Esophagus squamous epithelium (tissue), 5 donors: Measurements from ENCODE around the gene PITPNM3. TPM values are rescaled to one million over a fixed set of nuclear protein-coding genes. Genes with fewer than 3 reads are reported as not detected.

Experiments
- DNase-seq: peaks from one replicate; lab custom pipeline; 2025; lab: John Stamatoyannopoulos, UW
- H3K27ac ChIP-seq, 4 donors: fragments of 200-600 bp; sonication (generic); one replicate each; pipeline ENCODE4 v1.5.1; 2016 to 2019; ENCODE audit warnings: mild to moderate bottlenecking in 1 of 4
- H3K27me3 ChIP-seq, 4 donors: fragments of 200-600 bp; sonication (generic); 1 replicate in 3 of 4; 2 replicates in 1 of 4; pipeline versions ENCODE4 v1.5.1 to v1.6.0; 2017 to 2021; ENCODE audit warnings: antibody characterized with exemption in 1 of 4
- H3K36me3 ChIP-seq, 3 donors: fragments of 200-600 bp; sonication (generic); one replicate each; pipeline ENCODE4 v1.5.1; 2016 to 2019
- H3K4me1 ChIP-seq, 3 donors: fragments of 200-600 bp; sonication (generic); one replicate each; pipeline ENCODE4 v1.5.1; 2017 to 2019
- H3K4me3 ChIP-seq, 4 donors: fragments of 200-600 bp; sonication (generic); 1 replicate in 3 of 4; 2 replicates in 1 of 4; pipeline ENCODE4 v1.5.1; 2016 to 2019; ENCODE audit warnings: mild to moderate bottlenecking in 2 of 4, moderate library complexity in 1 of 4
- H3K9me3 ChIP-seq, 3 donors: fragments of 200-600 bp; sonication (generic); one replicate each; pipeline ENCODE4 v1.5.1; 2016 to 2019
- CTCF ChIP-seq, 6 experiments: fragments of 450-650 bp in 4 of 6; fragments of 200-600 bp in 2 of 6; sonication (generic) in 2 of 6; IDR thresholded peaks; one replicate each; pipeline ENCODE4 v1.5.1; 2016 to 2019; ENCODE audit warnings: antibody characterized with exemption in 6 of 6, mild to moderate bottlenecking in 4 of 6, moderate library complexity in 4 of 6
- POLR2A ChIP-seq, 4 donors: fragments of 450-650 bp; IDR thresholded peaks; one replicate each; pipeline ENCODE4 v1.6.1; 2017; ENCODE audit warnings: antibody characterized with exemption in 4 of 4, mild to moderate bottlenecking in 4 of 4, moderate library complexity in 3 of 4
- WGBS, 2 donors: methylation state at CpG; one replicate each; pipeline ENCODE4 v1.1.5; 2018; 5-methylcytosine and 5-hydroxymethylcytosine counted together
- intact Hi-C: fragments of 100-400 bp; cut with DNase I; formaldehyde crosslinking; loops from one replicate; pipeline ENCODE4 v1.15.0; 2022
- total RNA-seq, 4 donors: library from RNA; depleted of rRNA; stranded (reverse); fragments of >200 nt; gene quantifications; one replicate each; pipeline ENCODE4 v1.1.0, GENCODE V29; 2016
- donor health status: DM: yes; HTN: yes; CAD: no.

The PITPNM3 gene
- total RNA-seq, 4 donors from 2014 or later = 14.0 to 33.4 (median 21.5) TPM

DNA sequence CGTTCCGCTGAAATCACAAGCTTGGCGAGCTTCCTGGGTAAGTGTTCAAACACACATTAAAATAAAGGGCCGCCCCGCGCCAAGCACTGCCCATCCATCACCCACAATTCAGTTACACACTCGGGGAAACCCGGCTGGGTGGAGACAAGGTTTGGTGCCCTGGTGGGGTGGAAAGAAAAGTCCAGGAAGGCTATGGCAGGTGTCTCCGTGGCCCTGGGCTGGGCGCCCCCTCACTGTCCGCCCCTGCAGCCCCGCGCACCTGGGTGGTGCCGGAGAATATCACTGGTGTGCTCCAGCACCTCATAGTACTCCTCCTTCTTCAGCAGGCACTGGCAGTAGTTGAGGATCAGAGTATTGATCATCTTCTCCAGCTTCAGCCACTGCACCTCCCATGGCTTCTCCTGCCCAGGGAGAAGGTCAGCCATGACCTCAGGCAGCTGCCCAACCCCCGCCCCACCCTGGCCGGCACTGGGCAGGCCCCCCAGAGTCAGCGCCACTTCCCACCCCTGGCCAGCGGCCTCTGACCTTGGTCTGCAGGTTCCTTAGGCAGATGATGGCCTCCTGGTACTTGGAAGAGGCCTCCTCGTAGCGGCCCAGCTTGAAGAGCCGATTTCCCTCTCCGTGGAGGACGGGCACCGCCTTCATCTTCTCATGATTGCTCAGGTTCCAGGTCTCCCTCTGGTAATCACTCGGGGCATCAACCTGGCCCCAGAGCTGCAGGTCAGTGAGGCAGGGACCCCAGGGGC lies 129.8 kb downstream of the PITPNM3 start:
- no peak for DNase-seq
- no peak overlapping the region for H3K27ac ChIP-seq
- intact Hi-C loops = no loop called here
- H3K36me3 ChIP-seq = no peaks in the 10 kb centered on the region
- peaks cover 0 to 31% (median 0%) of the 10 kb centered on the region in 4 donors for H3K27me3 ChIP-seq
- H3K4me1 ChIP-seq = peaks cover 0 to 18% (median 5%) of the 10 kb centered on the region in 3 donors
- 44 to 60% methylated on average over 5 to 10 of the region's 25 CpGs for WGBS, 2 donors
- no peak overlapping the region for H3K4me3 ChIP-seq
- H3K9me3 ChIP-seq = peaks cover 0 to 6% (median 4%) of the 10 kb centered on the region in 3 donors
- TF ChIP-seq CTCF (IDR thresholded peaks at IDR 0.05) (no peak), POLR2A (IDR thresholded peaks at IDR 0.05) (no peak)

DNA sequence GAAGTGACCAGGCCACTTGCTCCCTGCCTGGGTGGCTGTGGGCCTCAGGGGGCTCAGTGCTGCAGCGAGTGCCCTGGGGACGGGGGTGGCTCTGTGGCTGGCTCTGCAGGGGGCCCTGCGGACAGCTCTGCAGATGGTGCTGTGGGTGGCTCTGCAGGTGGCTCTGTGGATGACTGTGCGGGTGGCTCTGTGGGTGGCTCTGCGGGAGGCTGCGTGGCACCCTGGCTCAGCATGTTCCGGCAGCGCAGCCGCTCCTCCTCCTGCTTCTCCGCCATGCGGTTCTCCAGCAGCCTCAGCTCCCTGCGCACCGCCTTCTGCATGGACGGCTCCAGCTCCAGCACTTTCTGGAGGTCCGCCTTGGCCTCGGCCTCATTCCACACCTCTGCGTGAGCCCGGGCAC lies 130.9 kb downstream of the PITPNM3 start:
- Histone ChIP-seq H3K27me3 (peaks cover 0 to 43% (median 0%) of the 10 kb centered on the region in 4 donors), H3K9me3 (no peaks in the 10 kb centered on the region), H3K4me1 (peaks cover 0 to 18% (median 5%) of the 10 kb centered on the region in 3 donors), H3K4me3 (no peak overlapping the region), H3K27ac (no peak overlapping the region), H3K36me3 (no peaks in the 10 kb centered on the region)
- WGBS, 2 donors = 94 to 98% methylated on average over 7 to 8 of the region's 18 CpGs
- DNase-seq = no peak
- intact Hi-C loops = no loop called here
- no peak for TF ChIP-seq POLR2A (IDR thresholded peaks at IDR 0.05)
- no peak for TF ChIP-seq CTCF (IDR thresholded peaks at IDR 0.05)

- TF ChIP-seq CTCF (IDR thresholded peaks at IDR 0.05) (no peak), POLR2A (IDR thresholded peaks at IDR 0.05) (no peak)
- Histone ChIP-seq H3K4me1 (peaks cover 0 to 18% (median 5%) of the 10 kb centered on the region in 3 donors), H3K27me3 (peaks cover 0 to 45% (median 0%) of the 10 kb centered on the region in 4 donors), H3K9me3 (no peaks in the 10 kb centered on the region), H3K4me3 (no peak overlapping the region), H3K27ac (no peak overlapping the region), H3K36me3 (no peaks in the 10 kb centered on the region)
- no peak for DNase-seq
- intact Hi-C loops = loop anchor here (5.0 kb wide), 1 partner anchor 837 kb away; no protein-coding TSS in a partner anchor
- WGBS, 2 donors = 61 to 68% methylated on average over 8 to 14 of the region's 14 CpGs
These were observed 132.4 kb downstream of the PITPNM3 start for GRCh38 chr17:6423931-6424330.

- intact Hi-C loops = loop anchor here (5.0 kb wide), 1 partner anchor 835 kb away; no protein-coding TSS in a partner anchor
- Histone ChIP-seq H3K4me3 (no peak overlapping the region), H3K27ac (no peak overlapping the region), H3K36me3 (no peaks in the 10 kb centered on the region), H3K4me1 (peaks cover 0 to 12% (median 5%) of the 10 kb centered on the region in 3 donors), H3K9me3 (no peaks in the 10 kb centered on the region), H3K27me3 (peaks cover 0 to 50% (median 0%) of the 10 kb centered on the region in 4 donors)
- WGBS, 2 donors = 49 to 53% methylated on average over 11 to 13 of the region's 13 CpGs
- TF ChIP-seq POLR2A (IDR thresholded peaks at IDR 0.05) (no peak), CTCF (IDR thresholded peaks at IDR 0.05) (no peak)
- DNase-seq = no peak
These were observed 133.6 kb downstream of the PITPNM3 start for GRCh38 chr17:6422654-6423241.
